Body of pancreas (tissue), 4 donors: ENCODE data around the gene SLCO6A1. TPM values are rescaled to one million over a fixed set of nuclear protein-coding genes. Genes with fewer than 3 reads are reported as not detected.

Experiments
- ATAC-seq: fragments of 150-250 bp; one replicate; pipeline ENCODE4 v1.9.1; 2016
- DNase-seq, 4 donors: peaks; one replicate each; pipeline ENCODE4 v3.0.0-alpha.2; 2019
- H3K27ac ChIP-seq, 4 donors: fragments of 200-600 bp; sonication (generic); 1 replicate in 3 of 4; 2 replicates in 1 of 4; pipeline versions ENCODE4 v1.5.1 to v1.6.1; 2016 to 2019; ENCODE audit warnings: mild to moderate bottlenecking in 1 of 4, mixed read lengths in 1 of 4, moderate library complexity in 1 of 4
- H3K27me3 ChIP-seq, 2 donors: fragments of 200-600 bp; sonication (generic); one replicate each; pipeline ENCODE4 v1.6.0; 2016; ENCODE audit warnings: mild to moderate bottlenecking in 1 of 2
- H3K36me3 ChIP-seq, 2 donors: fragments of 200-600 bp; sonication (generic); replicated peaks in 1 of 2; 2 replicates each; pipeline ENCODE4 v1.5.1; 2016; ENCODE audit warnings: low read depth in 2 of 2; ENCODE audit not compliant: insufficient read depth in 1 of 2
- H3K4me1 ChIP-seq: fragments of 200-600 bp; sonication (generic); one replicate; pipeline ENCODE4 v1.6.0; 2016
- H3K4me3 ChIP-seq, 2 donors: fragments of 200-600 bp; sonication (generic); 1 replicate in 1 of 2; 2 replicates in 1 of 2; pipeline ENCODE4 v1.5.1; 2016 to 2019
- H3K9me3 ChIP-seq, 3 donors: fragments of 200-600 bp; sonication (generic); 1 replicate in 2 of 3; 2 replicates in 1 of 3; pipeline ENCODE4 v1.5.1; 2016
- CTCF ChIP-seq, 7 experiments: fragments of 450-650 bp in 4 of 7; fragments of 200-600 bp in 3 of 7; sonication (generic) in 3 of 7; IDR thresholded peaks; one replicate each; pipeline ENCODE4 v1.5.1; 2016 to 2019; ENCODE audit warnings: antibody characterized with exemption in 7 of 7
- POLR2A ChIP-seq, 3 donors: fragments of 450-650 bp; IDR thresholded peaks; one replicate each; pipeline ENCODE4 v1.6.1; 2016; ENCODE audit warnings: antibody characterized with exemption in 3 of 3, mild to moderate bottlenecking in 2 of 3
- WGBS, 2 donors: methylation state at CpG; one replicate each; pipeline ENCODE4 v1.1.5; 2017; 5-methylcytosine and 5-hydroxymethylcytosine counted together
- intact Hi-C: fragments of 100-400 bp; cut with DNase I; formaldehyde crosslinking; loops from one replicate; pipeline ENCODE4 v1.15.1; 2023
- total RNA-seq, 2 donors: library from RNA; depleted of rRNA; stranded (reverse); fragments of >200 nt; gene quantifications; one replicate each; pipeline ENCODE4 v1.1.0, GENCODE V29; 2016

The SLCO6A1 gene
- total RNA-seq, 2 donors from 2014 or later, result not detected

GRCh38 chr5:102375876-102376275, 122.9 kb downstream of the SLCO6A1 start:
- Histone ChIP-seq H3K9me3 (no peaks in the 10 kb centered on the region), H3K27ac (no peak overlapping the region), H3K27me3 (no peaks in the 10 kb centered on the region), H3K4me1 (no peaks in the 10 kb centered on the region), H3K36me3 (no peaks in the 10 kb centered on the region), H3K4me3 (no peak overlapping the region)
- TF ChIP-seq POLR2A (IDR thresholded peaks at IDR 0.05), result no peak
- TF ChIP-seq CTCF (IDR thresholded peaks at IDR 0.05), result no peak
- ATAC-seq (no peak), DNase-seq (no peak)
- intact Hi-C loops, result no loop called here
- WGBS, 2 donors, result 51 to 71% methylated on average over 2 of the region's 2 CpGs

- DNase-seq (no peak), ATAC-seq (no peak)
- H3K27me3 ChIP-seq, result no peaks in the 10 kb centered on the region
- no peak overlapping the region for H3K4me3 ChIP-seq
- no peaks in the 10 kb centered on the region for H3K36me3 ChIP-seq
- H3K27ac ChIP-seq, result no peak overlapping the region
- no peaks in the 10 kb centered on the region for H3K9me3 ChIP-seq
- WGBS, 2 donors, result 12 to 23% methylated on average over 1 of the region's 1 CpG
- intact Hi-C loops, result no loop called here
- no peak for TF ChIP-seq CTCF (IDR thresholded peaks at IDR 0.05)
- no peak for TF ChIP-seq POLR2A (IDR thresholded peaks at IDR 0.05)
- no peaks in the 10 kb centered on the region for H3K4me1 ChIP-seq
These were observed 123.5 kb downstream of the SLCO6A1 start for GRCh38 chr5:102375272-102375671.

GRCh38 chr5:102368392-102368791, 130.4 kb downstream of the SLCO6A1 start:
- DNase-seq (no peak), ATAC-seq (no peak)
- TF ChIP-seq POLR2A (IDR thresholded peaks at IDR 0.05) (no peak), CTCF (IDR thresholded peaks at IDR 0.05) (no peak)
- no peak overlapping the region for H3K27ac ChIP-seq
- intact Hi-C loops, result no loop called here
- H3K27me3 ChIP-seq, result no peaks in the 10 kb centered on the region
- H3K4me3 ChIP-seq, result no peak overlapping the region
- no peaks in the 10 kb centered on the region for H3K9me3 ChIP-seq
- H3K4me1 ChIP-seq, result no peaks in the 10 kb centered on the region
- no peaks in the 10 kb centered on the region for H3K36me3 ChIP-seq

- intact Hi-C loops, result no loop called here
- H3K4me1 ChIP-seq, result no peaks in the 10 kb centered on the region
- no peak overlapping the region for H3K27ac ChIP-seq
- no peaks in the 10 kb centered on the region for H3K9me3 ChIP-seq
- no peaks in the 10 kb centered on the region for H3K36me3 ChIP-seq
- no peaks in the 10 kb centered on the region for H3K27me3 ChIP-seq
- TF ChIP-seq POLR2A (IDR thresholded peaks at IDR 0.05) (no peak), CTCF (IDR thresholded peaks at IDR 0.05) (no peak)
- H3K4me3 ChIP-seq, result no peak overlapping the region
- DNase-seq (no peak), ATAC-seq (no peak)
- 49 to 67% methylated on average over 2 of the region's 2 CpGs for WGBS, 2 donors
These were observed 157.0 kb downstream of the SLCO6A1 start for GRCh38 chr5:102341681-102342288.

- 66 to 72% methylated on average over 2 of the region's 2 CpGs for WGBS, 2 donors
- H3K4me1 ChIP-seq, result no peaks in the 10 kb centered on the region
- H3K27ac ChIP-seq, result no peak overlapping the region
- TF ChIP-seq CTCF (IDR thresholded peaks at IDR 0.05) (no peak), POLR2A (IDR thresholded peaks at IDR 0.05) (no peak)
- no peaks in the 10 kb centered on the region for H3K9me3 ChIP-seq
- ATAC-seq (no peak), DNase-seq (no peak)
- no peaks in the 10 kb centered on the region for H3K27me3 ChIP-seq
- intact Hi-C loops, result no loop called here
- no peaks in the 10 kb centered on the region for H3K36me3 ChIP-seq
- no peak overlapping the region for H3K4me3 ChIP-seq
These were observed 174.1 kb downstream of the SLCO6A1 start for GRCh38 chr5:102324714-102325113.
